ENCODE data around the gene BRCC3. TPM values are rescaled to one million over a fixed set of nuclear protein-coding genes. Genes with fewer than 3 reads are reported as not detected.

Gene BRCC3
- total RNA-seq = 10 to 100 TPM in 3 of 4 donors, 1 to 10 TPM in 1; 8.4 to 11.0 (median 10.2) TPM

DNA sequence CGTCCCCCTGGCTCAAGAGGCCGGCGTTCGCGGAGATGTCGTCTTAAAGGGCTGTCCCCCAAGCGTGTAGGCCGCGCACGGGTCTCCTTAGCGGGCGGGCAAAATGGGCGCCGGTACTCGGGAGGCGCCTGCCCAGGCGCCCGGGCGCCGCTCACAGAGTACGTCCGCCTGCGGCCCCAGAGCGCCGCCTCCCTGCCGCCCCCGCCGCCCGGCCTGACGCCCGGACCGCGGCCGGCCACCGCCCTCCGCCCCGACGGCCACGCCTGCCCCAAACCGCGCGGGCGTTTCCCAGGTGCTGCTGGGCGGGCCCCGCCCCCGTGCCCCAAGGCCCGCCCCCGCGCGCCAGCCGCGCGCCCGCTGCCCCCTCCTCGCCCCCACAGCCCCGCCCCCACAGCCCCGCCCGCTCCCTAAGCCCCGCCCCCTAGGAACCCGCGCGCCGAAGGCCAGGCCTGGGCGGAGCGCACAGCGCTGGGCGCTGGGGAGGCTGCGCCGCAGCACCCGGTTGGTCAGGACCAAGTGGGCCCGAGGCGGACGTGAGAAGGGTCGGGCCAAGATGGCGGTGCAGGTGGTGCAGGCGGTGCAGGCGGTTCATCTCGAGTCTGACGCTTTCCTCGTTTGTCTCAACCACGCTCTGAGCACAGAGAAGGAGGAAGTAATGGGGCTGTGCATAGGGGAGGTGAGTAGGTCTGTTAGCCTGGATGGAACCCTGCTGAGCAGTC is at the start of gene BRCC3, which contains the start of the genes CMC4 and MTCP1:
Gene BRCC3 (plus strand): TSS at position 534 of the 719 bp plus-strand sequence. CDS start 20 bp downstream, at position 554.
Gene CMC4 (minus strand): TSS at position 162 of the 719 bp plus-strand sequence. CDS start 7,113 bp downstream, outside the sequence.
Gene MTCP1 (minus strand): TSS at position 162 of the 719 bp plus-strand sequence. CDS start 5,126 bp downstream, outside the sequence.
- DNase-seq (ENCODE audit: low spot score) = no peak
- peak; percentile 89 for ATAC-seq (ENCODE audit: low FRiP score)
- TF ChIP-seq CTCF (IDR thresholded peaks at IDR 0.05) = no peak

GRCh38 chrX:155022585-155022984 is 48.7 kb upstream of the BRCC3 start, which contains the start of gene F8:
Gene F8, minus strand, starts transcription at chrX:155022723. Its CDS starts 171 bp downstream, at chrX:155022552.
- TF ChIP-seq CTCF (IDR thresholded peaks at IDR 0.05) = no peak
- no peak for DNase-seq (ENCODE audit: low spot score)
- no peak for ATAC-seq (ENCODE audit: low FRiP score)

DNA sequence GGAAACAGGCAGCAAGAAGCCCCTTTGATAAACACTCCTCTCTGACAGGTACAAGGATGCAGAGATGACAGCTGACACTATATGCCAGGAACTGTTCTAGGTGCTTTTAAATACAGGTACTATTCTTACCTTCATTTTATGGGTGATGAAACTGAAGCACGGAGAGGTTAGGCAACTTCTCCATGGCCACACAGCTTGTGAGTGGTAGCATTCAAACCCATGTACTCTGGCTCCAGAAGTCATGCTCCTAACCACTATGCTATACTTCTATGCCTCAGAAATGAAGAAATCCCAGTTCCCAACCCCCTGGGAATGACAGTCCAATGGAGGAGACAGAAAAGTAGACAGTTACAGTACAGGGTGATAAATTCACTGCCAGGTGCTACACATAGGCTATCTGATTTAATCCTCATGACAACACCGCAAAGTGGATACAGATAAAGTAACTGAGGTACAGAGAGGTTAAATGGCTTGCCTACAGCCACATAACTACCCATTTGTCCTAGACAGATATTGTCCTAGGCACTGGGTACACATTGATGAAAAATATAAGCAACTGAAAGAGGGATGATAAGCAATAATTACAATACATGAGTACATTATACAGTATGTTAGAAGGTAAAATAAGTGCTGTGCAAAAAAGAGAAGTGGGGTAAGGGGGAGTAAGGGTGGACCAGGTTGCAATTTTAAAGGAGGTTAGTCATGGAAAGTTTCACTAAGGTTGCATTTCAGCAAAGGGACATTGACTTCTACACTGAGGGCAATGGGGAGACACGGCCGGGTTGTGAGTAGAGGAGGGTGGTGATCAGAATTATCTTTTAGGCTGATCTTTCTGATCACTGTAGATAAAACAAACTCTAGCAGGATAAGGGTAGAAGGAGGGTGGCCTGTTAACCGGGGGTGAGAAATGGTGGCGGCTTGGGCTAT is 47.1 kb upstream of the BRCC3 start:
- DNase-seq (ENCODE audit: low spot score) (no peak), ATAC-seq (ENCODE audit: low FRiP score) (no peak)
- TF ChIP-seq CTCF (IDR thresholded peaks at IDR 0.05) = no peak

- no peak for TF ChIP-seq CTCF (IDR thresholded peaks at IDR 0.05)
- ATAC-seq (ENCODE audit: low FRiP score) (no peak), DNase-seq (ENCODE audit: low spot score) (no peak)
Observed at GRCh38 chrX:155026420-155026726, 44.9 kb upstream of the BRCC3 start.

GRCh38 chrX:155026727-155027508 is 44.4 kb upstream of the BRCC3 start, which contains the start of gene FUNDC2:
Gene FUNDC2, plus strand, starts transcription at chrX:155026844. Its CDS starts 95 bp downstream, at chrX:155026939.
- DNase-seq (ENCODE audit: low spot score) (peak; percentile 43), ATAC-seq (ENCODE audit: low FRiP score) (peak; percentile 86)
- no peak for TF ChIP-seq CTCF (IDR thresholded peaks at IDR 0.05)

GRCh38 chrX:155027509-155028066 is 43.7 kb upstream of the BRCC3 start:
- no peak for DNase-seq (ENCODE audit: low spot score)
- peak; percentile 65 for ATAC-seq (ENCODE audit: low FRiP score)

More at GRCh38 chrX:155027509-155028066, 43.7 kb upstream of the BRCC3 start:
- TF ChIP-seq CTCF (IDR thresholded peaks at IDR 0.05) = no peak

Data from omental fat pad (tissue), 4 donors.